Colonic mucosa (tissue), 4 donors: Measurements from ENCODE around the gene SYNDIG1L. TPM values are rescaled to one million over a fixed set of nuclear protein-coding genes. Genes with fewer than 3 reads are reported as not detected.
"Not testable (repeated sequence)": the region's sequence is repeated elsewhere in the genome, so short reads cannot be mapped to it uniquely, and the experiment has no call there.

Experiments used
- DNase-seq: peaks from one replicate; pipeline ENCODE4 v3.0.0-alpha.2; 2020
- H3K27ac ChIP-seq: fragments of 200-600 bp; one replicate; pipeline ENCODE4 v1.8.0; 2021
- H3K27me3 ChIP-seq: fragments of 200-600 bp; one replicate; pipeline ENCODE4 v1.8.0; 2021
- H3K36me3 ChIP-seq: fragments of 200-600 bp; one replicate; pipeline ENCODE4 v1.8.0; 2021
- H3K4me1 ChIP-seq: fragments of 200-600 bp; one replicate; pipeline ENCODE4 v1.8.0; 2021; ENCODE audit warnings: mild to moderate bottlenecking
- H3K4me3 ChIP-seq: fragments of 200-600 bp; one replicate; pipeline ENCODE4 v1.8.0; 2021
- H3K9ac ChIP-seq, 2 donors: one replicate each; pipeline ENCODE4 v1.7.0; 2013; ENCODE audit warnings: control low read depth in 2 of 2, low read depth in 2 of 2, low read length in 2 of 2
- H3K9me3 ChIP-seq: fragments of 200-600 bp; one replicate; pipeline ENCODE4 v1.8.0; 2021
- intact Hi-C: fragments of 100-400 bp; cut with DNase I; formaldehyde crosslinking; loops from one replicate; pipeline ENCODE4 v1.14.1; 2022
- total RNA-seq, 2 donors: library from RNA; stranded (reverse); fragmentation: NEBNext Ultra II Directional in 1 of 2; extraction: Animal tissue kit (Norgen Biotek cat#: 25700) in 1 of 2; gene quantifications; one replicate each; pipeline ENCODE4 v1.2.1, GENCODE V29; 2021
- TF ChIP-seq, protein P1 (sequence below): fragments of 200-600 bp; IDR thresholded peaks from one replicate; pipeline ENCODE4 v1.8.0; 2022; ENCODE audit warnings: antibody characterized with exemption, mild to moderate bottlenecking
- donor health status: healthy.
- donor health status: DM: no; HTN: no; CAD: no.
- donor health status: DM: no; HTN: no; CAD: no.

SYNDIG1L gene
- total RNA-seq, 2 donors from 2014 or later, result 0.24 TPM; not detected in 1

DNA sequence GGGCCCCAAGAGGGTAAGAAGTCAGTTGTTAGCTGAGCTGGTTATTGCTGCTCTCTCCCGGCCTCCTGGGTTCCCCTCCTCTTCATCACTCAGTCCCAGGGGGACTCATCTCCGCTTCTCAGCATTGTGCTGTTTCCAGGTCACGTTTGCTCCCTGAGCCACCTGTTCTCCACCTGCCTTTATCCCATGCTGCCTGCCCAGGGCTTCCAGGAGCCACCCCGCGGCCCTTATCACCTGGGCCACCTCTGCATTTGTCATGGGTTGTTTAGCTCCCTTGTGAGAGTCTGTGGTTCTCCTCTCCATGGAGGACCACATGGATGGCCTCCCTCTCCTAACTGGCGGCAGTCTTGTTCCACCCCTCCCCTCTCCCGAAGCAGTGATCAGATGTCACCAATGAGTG is 36.0 kb downstream of the SYNDIG1L start:
- TF ChIP-seq, protein P1, sequence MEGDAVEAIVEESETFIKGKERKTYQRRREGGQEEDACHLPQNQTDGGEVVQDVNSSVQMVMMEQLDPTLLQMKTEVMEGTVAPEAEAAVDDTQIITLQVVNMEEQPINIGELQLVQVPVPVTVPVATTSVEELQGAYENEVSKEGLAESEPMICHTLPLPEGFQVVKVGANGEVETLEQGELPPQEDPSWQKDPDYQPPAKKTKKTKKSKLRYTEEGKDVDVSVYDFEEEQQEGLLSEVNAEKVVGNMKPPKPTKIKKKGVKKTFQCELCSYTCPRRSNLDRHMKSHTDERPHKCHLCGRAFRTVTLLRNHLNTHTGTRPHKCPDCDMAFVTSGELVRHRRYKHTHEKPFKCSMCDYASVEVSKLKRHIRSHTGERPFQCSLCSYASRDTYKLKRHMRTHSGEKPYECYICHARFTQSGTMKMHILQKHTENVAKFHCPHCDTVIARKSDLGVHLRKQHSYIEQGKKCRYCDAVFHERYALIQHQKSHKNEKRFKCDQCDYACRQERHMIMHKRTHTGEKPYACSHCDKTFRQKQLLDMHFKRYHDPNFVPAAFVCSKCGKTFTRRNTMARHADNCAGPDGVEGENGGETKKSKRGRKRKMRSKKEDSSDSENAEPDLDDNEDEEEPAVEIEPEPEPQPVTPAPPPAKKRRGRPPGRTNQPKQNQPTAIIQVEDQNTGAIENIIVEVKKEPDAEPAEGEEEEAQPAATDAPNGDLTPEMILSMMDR, result no peak
- H3K4me1 ChIP-seq, result no peaks in the 10 kb centered on the region
- H3K9me3 ChIP-seq, result no peaks in the 10 kb centered on the region
- no peak for DNase-seq
- H3K36me3 ChIP-seq, result no peaks in the 10 kb centered on the region
- intact Hi-C loops, result no loop called here
- no peak overlapping the region for H3K4me3 ChIP-seq
- no peak overlapping the region for H3K27ac ChIP-seq
- H3K27me3 ChIP-seq, result no peaks in the 10 kb centered on the region
- no peak overlapping the region for H3K9ac ChIP-seq

DNA sequence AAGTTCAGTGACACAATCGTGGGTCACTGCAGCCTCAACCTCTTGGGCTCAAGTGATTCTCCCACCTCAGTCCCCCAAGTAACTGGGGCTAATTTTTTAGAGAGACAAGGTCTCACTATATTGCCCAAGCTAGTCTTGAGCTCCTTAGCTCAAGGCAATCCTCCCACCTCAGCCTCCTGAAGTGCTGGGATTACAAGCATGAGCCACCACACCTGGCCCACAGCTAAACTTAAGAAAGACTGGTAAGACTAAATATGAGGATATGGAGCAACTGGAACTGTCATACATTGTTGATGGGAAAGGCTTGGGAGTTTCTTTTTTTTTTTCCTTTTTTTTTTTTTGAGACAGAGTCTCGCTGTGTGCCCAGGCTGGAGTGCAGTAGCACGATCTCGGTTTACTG is 43.8 kb downstream of the SYNDIG1L start:
- H3K4me1 ChIP-seq, result no peaks in the 10 kb centered on the region
- no peak overlapping the region for H3K27ac ChIP-seq
- H3K9me3 ChIP-seq, result no peaks in the 10 kb centered on the region
- H3K9ac ChIP-seq, result no peak overlapping the region
- TF ChIP-seq, protein P1, result no peak
- intact Hi-C loops, result no loop called here
- H3K27me3 ChIP-seq, result no peaks in the 10 kb centered on the region
- DNase-seq, result no peak
- H3K36me3 ChIP-seq, result no peaks in the 10 kb centered on the region
- no peak overlapping the region for H3K4me3 ChIP-seq

DNA sequence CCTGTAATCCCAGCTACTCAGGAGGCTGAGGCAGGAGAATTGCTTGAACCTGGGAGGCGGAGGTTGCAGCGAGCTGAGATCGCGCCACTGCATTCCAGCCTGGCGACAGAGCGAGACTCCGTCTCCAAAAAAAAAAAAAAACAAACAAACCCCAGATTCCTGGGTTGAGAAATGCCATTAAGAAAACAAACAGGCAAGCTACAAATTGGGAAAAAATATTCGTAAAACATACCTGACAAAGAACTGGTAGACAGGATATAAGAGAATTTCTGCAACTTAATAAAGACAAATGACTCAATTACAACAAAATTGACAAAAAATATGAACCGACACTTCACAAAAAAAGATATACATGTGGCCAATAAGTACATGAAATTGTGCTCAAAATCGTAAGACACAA is 44.4 kb downstream of the SYNDIG1L start:
- H3K4me1 ChIP-seq, H3K9me3 ChIP-seq, H3K9ac ChIP-seq, H3K36me3 ChIP-seq, H3K27ac ChIP-seq, H3K27me3 ChIP-seq, DNase-seq, H3K4me3 ChIP-seq, intact Hi-C loops: not testable (repeated sequence)

DNA sequence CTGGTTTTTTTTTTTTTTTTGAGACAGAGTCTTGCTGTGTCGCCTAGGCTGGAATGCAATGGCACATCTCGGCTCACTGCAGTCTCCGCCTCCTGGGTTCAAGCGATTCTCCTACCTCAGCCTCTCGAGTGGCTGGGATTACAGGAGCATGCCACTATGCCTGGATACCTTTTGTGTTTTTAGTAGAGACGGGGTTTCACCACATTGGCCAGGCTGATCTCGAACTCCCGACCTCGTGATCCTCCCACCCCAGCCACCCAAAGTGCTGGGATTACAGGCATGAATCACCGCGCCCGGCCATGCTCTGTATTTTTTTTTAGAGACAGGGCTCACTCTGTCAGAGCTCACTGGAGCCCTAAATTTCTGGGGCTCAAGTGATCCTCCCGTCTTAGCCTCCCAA is 45.2 kb downstream of the SYNDIG1L start:
- no peak overlapping the region for H3K4me3 ChIP-seq
- no peaks in the 10 kb centered on the region for H3K36me3 ChIP-seq
- TF ChIP-seq, protein P1, result no peak
- H3K4me1 ChIP-seq, result no peaks in the 10 kb centered on the region
- H3K9ac ChIP-seq, result no peak overlapping the region
- H3K27me3 ChIP-seq, result no peaks in the 10 kb centered on the region
- intact Hi-C loops, result no loop called here
- no peaks in the 10 kb centered on the region for H3K9me3 ChIP-seq
- H3K27ac ChIP-seq, result no peak overlapping the region
- DNase-seq, result no peak

DNA sequence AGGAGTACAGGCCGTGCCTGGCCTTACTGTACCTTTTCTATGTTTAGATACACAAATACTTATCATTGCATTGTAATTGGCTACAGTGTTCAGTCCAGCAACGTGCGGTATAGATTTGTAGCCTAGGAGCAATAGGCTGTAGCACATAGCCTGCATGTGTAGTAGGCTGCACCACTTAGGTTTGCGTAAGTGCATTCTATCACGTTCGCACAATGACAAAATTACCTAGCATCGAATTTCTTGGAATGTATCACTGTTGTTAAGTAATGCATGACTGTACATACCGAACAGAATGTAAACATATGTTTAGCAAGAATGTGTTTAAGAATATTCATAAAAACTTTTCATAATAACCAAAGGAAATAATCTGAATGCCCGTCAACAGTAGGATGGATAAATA is 45.8 kb downstream of the SYNDIG1L start:
- Histone ChIP-seq H3K36me3 (no peaks in the 10 kb centered on the region), H3K4me3 (no peak overlapping the region), H3K27ac (no peak overlapping the region), H3K9me3 (no peaks in the 10 kb centered on the region), H3K27me3 (no peaks in the 10 kb centered on the region), H3K4me1 (no peaks in the 10 kb centered on the region), H3K9ac (no peak overlapping the region)
- TF ChIP-seq, protein P1, result no peak
- intact Hi-C loops, result no loop called here
- DNase-seq, result no peak

DNA sequence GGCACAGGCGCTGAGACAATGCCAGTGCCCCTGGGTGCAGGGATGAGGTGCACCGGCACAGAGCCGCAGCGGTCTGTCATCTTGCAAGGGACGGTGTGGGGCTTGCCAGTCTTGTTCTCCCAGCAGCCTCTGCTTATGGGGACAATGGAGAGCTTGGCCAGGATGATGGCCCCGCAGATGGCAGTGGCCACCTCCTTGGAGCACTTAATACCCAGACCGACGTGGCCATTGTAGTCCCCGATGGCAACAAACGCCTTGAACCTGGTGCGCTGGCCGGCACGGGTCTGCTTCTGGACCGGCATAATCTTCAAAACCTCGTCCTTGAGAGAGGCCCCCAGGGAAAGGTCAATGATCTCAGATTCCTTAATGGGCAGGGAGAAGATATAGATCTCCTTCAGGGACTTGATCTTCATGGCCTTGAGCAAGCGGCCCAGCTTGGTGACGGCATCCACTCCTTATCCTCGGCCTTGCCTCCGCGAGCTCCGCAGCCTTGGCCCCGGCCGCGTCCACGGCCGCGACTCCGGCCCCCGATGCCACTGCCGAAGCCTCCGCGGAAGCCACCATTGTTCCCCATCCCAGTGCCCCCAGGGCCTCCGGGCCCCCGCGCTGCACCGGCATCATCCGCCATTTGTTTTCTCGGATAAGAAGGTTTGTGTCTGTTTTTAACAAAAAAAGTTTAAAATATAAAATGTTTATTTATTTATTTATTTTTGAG is 47.9 kb downstream of the SYNDIG1L start:
- no peaks in the 10 kb centered on the region for H3K36me3 ChIP-seq
- no peaks in the 10 kb centered on the region for H3K9me3 ChIP-seq
- H3K9ac ChIP-seq, result no peak overlapping the region
- DNase-seq, result no peak
- H3K27me3 ChIP-seq, result no peaks in the 10 kb centered on the region
- H3K27ac ChIP-seq, result no peak overlapping the region
- no peak overlapping the region for H3K4me3 ChIP-seq
- intact Hi-C loops, result no loop called here
- H3K4me1 ChIP-seq, result no peaks in the 10 kb centered on the region
- TF ChIP-seq, protein P1, result no peak
